C1 segment of cervical spinal cord (tissue), 14 donors: ENCODE measurements around the gene DZIP1.
"Not testable (repeated sequence)": the region's sequence is repeated elsewhere in the genome, so short reads cannot be mapped to it uniquely, and the experiment has no call there.

Experiments used
- DNase-seq, 14 donors: peaks; one replicate each; lab custom pipeline; 2025; lab: John Stamatoyannopoulos, UW

The DZIP1 gene

GRCh38 chr13:95603887-95604555 lies 40.5 kb downstream of the DZIP1 start:
- peak in 7 of 14 donors; percentile 1 to 74 (median 7) for DNase-seq

- no peak for DNase-seq
Observed at GRCh38 chr13:95601906-95602305, 42.6 kb downstream of the DZIP1 start.

GRCh38 chr13:95601216-95601615 lies 43.3 kb downstream of the DZIP1 start:
- DNase-seq: no peak

GRCh38 chr13:95596701-95597100 lies 47.8 kb downstream of the DZIP1 start:
- DNase-seq: no peak

GRCh38 chr13:95593462-95593861 lies 51.0 kb downstream of the DZIP1 start:
- no peak for DNase-seq

GRCh38 chr13:95588721-95589120 lies 55.8 kb downstream of the DZIP1 start:
- no peak for DNase-seq

- no peak for DNase-seq
Observed at GRCh38 chr13:95588134-95588533, 56.4 kb downstream of the DZIP1 start.

GRCh38 chr13:95585867-95586266 lies 58.6 kb downstream of the DZIP1 start:
- no peak for DNase-seq

- DNase-seq: no peak
Observed at GRCh38 chr13:95579303-95579702, 65.2 kb downstream of the DZIP1 start.

- DNase-seq: no peak
Observed at GRCh38 chr13:95573221-95573620, 71.3 kb downstream of the DZIP1 start.

GRCh38 chr13:95571941-95572340 lies 72.6 kb downstream of the DZIP1 start:
- DNase-seq: no peak

GRCh38 chr13:95570016-95570415 lies 74.5 kb downstream of the DZIP1 start:
- no peak for DNase-seq

GRCh38 chr13:95568131-95568530 lies 76.4 kb downstream of the DZIP1 start:
- no peak for DNase-seq

GRCh38 chr13:95565758-95566157 lies 78.7 kb downstream of the DZIP1 start:
- not testable (repeated sequence) for DNase-seq

- DNase-seq: no peak
Observed at GRCh38 chr13:95564733-95565291, 79.7 kb downstream of the DZIP1 start.

GRCh38 chr13:95564091-95564490 lies 80.4 kb downstream of the DZIP1 start:
- no peak for DNase-seq

- DNase-seq: no peak
Observed at GRCh38 chr13:95560387-95560786, 84.1 kb downstream of the DZIP1 start.

GRCh38 chr13:95559100-95559499 lies 85.4 kb downstream of the DZIP1 start:
- DNase-seq: no peak

- DNase-seq: no peak
Observed at GRCh38 chr13:95557013-95557412, 87.5 kb downstream of the DZIP1 start.

- DNase-seq: peak in 1 of 14 donors; percentile 12
Observed at GRCh38 chr13:95553581-95554385, 90.7 kb downstream of the DZIP1 start.

- DNase-seq: peak in 4 of 14 donors; percentile 4 to 45 (median 31)
Observed at GRCh38 chr13:95552539-95553441, 91.7 kb downstream of the DZIP1 start, which contains the start of gene CLDN10. Gene CLDN10 (plus strand): TSS chr13:95552720. CDS start chr13:95552754, 34 bp downstream.

- DNase-seq: no peak
Observed at GRCh38 chr13:95552208-95552538, 92.3 kb downstream of the DZIP1 start.
